Measurements from ENCODE around the gene NDUFV1. TPM values are rescaled to one million over a fixed set of nuclear protein-coding genes. Genes with fewer than 3 reads are reported as not detected.

NDUFV1 gene
- polyA plus RNA-seq = 104 and 130 TPM in 2 replicates

DNA sequence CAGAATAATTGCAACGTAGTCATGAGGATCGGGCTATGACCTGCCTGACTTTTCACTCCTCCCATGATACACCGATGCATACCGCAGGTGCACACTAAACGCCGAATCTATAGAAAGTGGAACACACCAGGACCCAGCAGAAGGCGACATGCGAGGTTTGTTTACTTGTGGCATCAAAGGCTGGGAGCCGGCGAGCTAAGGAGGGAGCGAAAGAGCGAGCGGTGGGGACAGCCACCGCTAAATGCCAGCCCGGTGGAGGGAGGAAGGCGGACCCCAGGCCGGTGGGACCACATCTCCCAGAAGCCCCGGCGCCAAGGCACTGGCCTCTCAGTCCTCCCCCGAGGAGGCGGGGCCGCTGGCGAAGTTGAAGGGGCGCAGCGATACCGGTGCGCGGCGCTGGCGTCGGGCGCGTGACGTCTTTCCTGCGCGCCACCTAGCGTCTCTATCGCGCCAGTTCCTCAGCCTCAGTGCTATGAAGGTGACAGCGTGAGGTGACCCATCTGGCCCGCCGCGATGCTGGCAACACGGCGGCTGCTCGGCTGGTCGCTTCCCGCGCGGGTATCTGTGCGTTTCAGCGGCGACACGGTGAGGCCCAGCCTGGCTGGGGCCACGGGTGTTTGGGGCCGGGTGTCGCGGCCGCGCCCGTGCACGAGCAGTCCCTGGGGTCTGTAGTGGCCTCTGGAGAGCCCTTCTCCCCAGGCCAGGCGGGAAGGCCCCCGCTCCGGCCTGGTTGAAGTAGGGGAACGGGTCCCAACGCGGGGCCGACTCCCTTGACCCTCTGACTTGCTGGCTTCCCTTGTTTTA is at the start of gene NDUFV1:
NDUFV1 (plus strand) TSS at position 445 of the 804 bp plus-strand sequence; CDS start at position 514, 69 bp downstream.

DNA sequence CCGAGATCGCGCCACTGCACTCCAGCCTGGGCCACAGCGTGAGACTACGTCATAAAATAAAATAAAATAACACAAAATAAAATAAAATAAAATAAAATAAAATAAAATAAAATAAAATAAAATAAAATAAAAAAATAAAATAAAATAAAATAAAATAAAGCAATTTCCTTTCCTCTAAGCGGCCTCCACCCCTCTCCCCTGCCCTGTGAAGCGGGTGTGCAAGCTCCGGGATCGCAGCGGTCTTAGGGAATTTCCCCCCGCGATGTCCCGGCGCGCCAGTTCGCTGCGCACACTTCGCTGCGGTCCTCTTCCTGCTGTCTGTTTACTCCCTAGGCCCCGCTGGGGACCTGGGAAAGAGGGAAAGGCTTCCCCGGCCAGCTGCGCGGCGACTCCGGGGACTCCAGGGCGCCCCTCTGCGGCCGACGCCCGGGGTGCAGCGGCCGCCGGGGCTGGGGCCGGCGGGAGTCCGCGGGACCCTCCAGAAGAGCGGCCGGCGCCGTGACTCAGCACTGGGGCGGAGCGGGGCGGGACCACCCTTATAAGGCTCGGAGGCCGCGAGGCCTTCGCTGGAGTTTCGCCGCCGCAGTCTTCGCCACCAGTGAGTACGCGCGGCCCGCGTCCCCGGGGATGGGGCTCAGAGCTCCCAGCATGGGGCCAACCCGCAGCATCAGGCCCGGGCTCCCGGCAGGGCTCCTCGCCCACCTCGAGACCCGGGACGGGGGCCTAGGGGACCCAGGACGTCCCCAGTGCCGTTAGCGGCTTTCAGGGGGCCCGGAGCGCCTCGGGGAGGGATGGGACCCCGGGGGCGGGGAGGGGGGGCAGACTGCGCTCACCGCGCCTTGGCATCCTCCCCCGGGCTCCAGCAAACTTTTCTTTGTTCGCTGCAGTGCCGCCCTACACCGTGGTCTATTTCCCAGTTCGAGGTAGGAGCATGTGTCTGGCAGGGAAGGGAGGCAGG is 23.2 kb upstream of the NDUFV1 start, which contains the start of gene GSTP1:
GSTP1 (plus strand) TSS at position 566 of the 958 bp plus-strand sequence; CDS start at position 598, 32 bp downstream.

DNA sequence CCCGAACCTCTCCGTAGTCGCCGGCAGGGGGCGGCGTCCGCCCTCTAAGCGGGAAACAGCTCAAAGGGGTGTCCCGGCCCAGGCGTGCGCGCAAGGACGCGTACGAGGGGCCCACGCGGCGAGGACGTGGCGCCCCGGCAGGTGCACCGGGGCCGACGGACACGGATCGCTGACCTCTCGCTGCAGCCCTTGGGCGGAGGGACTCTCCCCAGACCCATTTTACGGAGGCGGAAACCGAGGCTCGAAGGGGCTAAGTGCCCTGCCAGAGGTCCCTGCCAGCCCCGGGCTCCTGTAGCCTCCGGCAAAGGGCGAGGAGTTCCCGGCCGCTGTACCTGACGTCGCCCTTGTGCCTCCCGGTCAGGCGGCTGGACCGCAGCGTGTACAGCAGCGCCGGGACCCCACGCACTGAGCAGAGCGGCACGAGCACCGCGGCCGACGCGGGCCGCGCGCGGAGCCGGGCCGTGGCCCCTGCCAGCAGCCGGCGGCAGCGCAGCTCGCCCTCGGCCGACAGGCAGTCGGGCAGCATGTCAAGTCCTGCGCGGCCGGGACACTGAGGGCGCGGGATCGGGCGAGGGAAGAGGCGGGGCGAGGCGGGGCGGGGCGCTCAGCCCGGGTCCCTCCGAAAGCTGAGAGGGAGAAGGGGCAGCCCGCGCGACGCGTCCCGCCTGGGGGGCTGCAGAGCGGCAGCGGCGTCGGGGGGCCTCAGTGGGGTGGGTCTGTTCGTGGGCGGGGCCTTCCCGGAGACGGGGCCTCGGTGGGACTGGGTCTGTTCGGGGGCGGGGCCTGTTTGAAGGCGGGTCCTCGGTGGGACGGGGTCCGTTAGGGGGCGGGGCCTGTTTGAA is 22.9 kb downstream of the NDUFV1 start, which contains the start of gene NUDT8:
NUDT8 (minus strand) TSS at position 552 of the 842 bp plus-strand sequence; CDS start at position 526, 26 bp downstream.

DNA sequence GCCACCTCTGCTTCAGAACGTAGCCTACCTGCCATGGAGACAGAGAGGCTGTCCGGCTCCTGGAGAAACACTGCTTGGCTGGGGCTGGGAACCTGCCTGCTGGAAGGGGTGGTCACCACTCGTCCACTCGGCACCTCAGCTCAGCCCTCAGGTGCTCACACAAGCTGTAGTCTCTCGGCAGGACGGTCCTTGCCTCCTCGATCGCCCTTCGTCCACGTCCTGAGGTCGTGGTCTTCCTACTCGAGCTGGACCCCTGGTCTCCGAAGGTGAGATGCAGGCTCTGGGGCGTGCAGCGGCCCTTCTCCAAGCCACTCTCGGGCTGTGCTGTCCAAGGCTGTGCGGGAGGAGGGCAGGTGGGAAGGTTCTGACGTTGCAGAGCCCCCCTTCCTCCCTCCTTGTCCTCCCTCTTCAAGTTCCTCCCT is 32.7 kb downstream of the NDUFV1 start, which contains the start of gene TBX10:
TBX10 (minus strand) TSS at position 326 of the 422 bp plus-strand sequence; CDS start at position 35, 291 bp downstream.

Other genes starting within 250 kb of the NDUFV1 start
- not detected in 2 replicates for gene CLCF1, start 233.3 kb upstream of the NDUFV1 start, polyA plus RNA-seq
- gene RAD9A, start 214.9 kb upstream of the NDUFV1 start, polyA plus RNA-seq = 0.35 and 2.5 TPM in 2 replicates
- gene PPP1CA, start 205.1 kb upstream of the NDUFV1 start, polyA plus RNA-seq = 14.0 and 30.5 TPM in 2 replicates
- not detected in 2 replicates for gene TBC1D10C, start 202.9 kb upstream of the NDUFV1 start, polyA plus RNA-seq
- gene CARNS1, start 191.3 kb upstream of the NDUFV1 start, polyA plus RNA-seq = 0.39 and 0.41 TPM in 2 replicates
- 0.66 TPM in 1 of 2 replicates, not detected in the other for gene RPS6KB2, start 178.4 kb upstream of the NDUFV1 start, polyA plus RNA-seq
- 1.0 TPM in 1 of 2 replicates, not detected in the other for gene PTPRCAP, start 169.3 kb upstream of the NDUFV1 start, polyA plus RNA-seq
- gene CORO1B, start 163.5 kb upstream of the NDUFV1 start, polyA plus RNA-seq = 1.5 and 4.7 TPM in 2 replicates
- not detected in 2 replicates for gene GPR152, start 154.2 kb upstream of the NDUFV1 start, polyA plus RNA-seq
- gene CABP4, start 151.6 kb upstream of the NDUFV1 start, polyA plus RNA-seq = 0.08 and 0.52 TPM in 2 replicates
- gene TMEM134, start 137.7 kb upstream of the NDUFV1 start, polyA plus RNA-seq = 37.1 and 46.2 TPM in 2 replicates
- gene AIP, start 123.9 kb upstream of the NDUFV1 start, polyA plus RNA-seq = 33.2 and 34.2 TPM in 2 replicates
- gene PITPNM1, start 101.6 kb upstream of the NDUFV1 start, polyA plus RNA-seq = 0.10 and 0.95 TPM in 2 replicates
- gene CDK2AP2, start 98.8 kb upstream of the NDUFV1 start, polyA plus RNA-seq = 30.5 and 34.5 TPM in 2 replicates
- not detected in 2 replicates for gene CABP2, start 83.5 kb upstream of the NDUFV1 start, polyA plus RNA-seq
- gene GSTP1, start 23.1 kb upstream of the NDUFV1 start, polyA plus RNA-seq = 101 and 134 TPM in 2 replicates
- gene NUDT8, start 23.0 kb downstream of the NDUFV1 start, polyA plus RNA-seq = 0.46 and 0.71 TPM in 2 replicates
- gene TBX10, start 32.8 kb downstream of the NDUFV1 start, polyA plus RNA-seq = not detected in 2 replicates
- not detected in 2 replicates for gene ACY3, start 43.8 kb downstream of the NDUFV1 start, polyA plus RNA-seq
- gene ALDH3B2, start 67.7 kb downstream of the NDUFV1 start, polyA plus RNA-seq = not detected in 2 replicates

Measured in Purkinje cell (primary cell).